HCT116 (cell line): ENCODE results near the gene CORO6.

ENCODE experiments used
- EGR1 ChIP-seq: IDR thresholded peaks from 2 replicates; pipeline ENCODE4 v1.6.1; 2012; ENCODE audit warnings: low read depth
- EZH2 ChIP-seq: fragments of 200-600 bp; sonication (generic); IDR thresholded peaks from 2 replicates; pipeline ENCODE4 v1.6.1; 2017; ENCODE audit warnings: antibody characterized with exemption, mixed run types
- POLR2A ChIP-seq: IDR thresholded peaks from 2 replicates; pipeline ENCODE4 v1.7.0; 2011; ENCODE audit warnings: borderline replicate concordance; ENCODE audit not compliant: insufficient read depth, insufficient read length; ENCODE audit errors: extremely low read depth
- SRF ChIP-seq: IDR thresholded peaks from 2 replicates; pipeline ENCODE4 v1.6.1; 2012; ENCODE audit warnings: low read depth
- ZNF274 ChIP-seq: fragments of 200-500 bp; sonication (Bioruptor generic); IDR thresholded peaks from 2 replicates; pipeline ENCODE4 v1.6.1; 2014; ENCODE audit warnings: mild to moderate bottlenecking, low read depth, low read length, inconsistent platforms
- TF ChIP-seq, protein P1 (sequence below), 3 experiments: fragments of 200-600 bp in 1 of 3; sonication (generic) in 1 of 3; IDR thresholded peaks in 2 of 3; conservative IDR thresholded peaks in 1 of 3; 2 replicates each; pipeline ENCODE4 v1.5.1; 2012 to 2017; ENCODE audit warnings: low read depth in 2 of 3, low read length in 2 of 3, antibody characterized with exemption in 1 of 3, borderline replicate concordance in 1 of 3, control low read depth in 1 of 3, mild to moderate bottlenecking in 1 of 3, mixed read lengths in 1 of 3, mixed run types in 1 of 3, moderate library complexity in 1 of 3; ENCODE audit not compliant: insufficient read depth in 1 of 3

DNA sequence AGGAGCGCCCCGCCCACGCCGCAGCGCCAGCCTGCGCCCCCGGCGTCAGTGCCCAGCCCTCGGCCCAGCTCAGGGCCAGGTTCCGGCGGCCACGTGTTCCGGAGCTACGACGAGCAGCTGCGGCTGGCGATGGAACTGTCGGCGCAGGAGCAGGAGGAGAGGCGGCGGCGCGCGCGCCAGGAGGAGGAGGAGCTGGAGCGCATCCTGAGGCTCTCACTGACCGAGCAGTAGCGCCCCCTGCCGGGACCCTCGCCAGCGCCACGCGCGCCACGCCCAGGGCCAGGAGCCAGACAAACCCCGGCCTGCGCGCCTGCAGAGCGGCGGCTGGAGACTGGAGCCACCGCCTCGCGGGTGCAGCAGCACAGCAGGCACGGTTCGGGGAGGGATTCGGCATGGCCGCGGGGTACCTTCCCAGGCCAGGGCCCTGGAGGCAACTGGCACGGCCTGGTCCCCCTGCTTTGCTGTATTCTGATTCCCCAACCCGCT, 9.3 kb downstream of the CORO6 start:
- TF ChIP-seq, protein P1, sequence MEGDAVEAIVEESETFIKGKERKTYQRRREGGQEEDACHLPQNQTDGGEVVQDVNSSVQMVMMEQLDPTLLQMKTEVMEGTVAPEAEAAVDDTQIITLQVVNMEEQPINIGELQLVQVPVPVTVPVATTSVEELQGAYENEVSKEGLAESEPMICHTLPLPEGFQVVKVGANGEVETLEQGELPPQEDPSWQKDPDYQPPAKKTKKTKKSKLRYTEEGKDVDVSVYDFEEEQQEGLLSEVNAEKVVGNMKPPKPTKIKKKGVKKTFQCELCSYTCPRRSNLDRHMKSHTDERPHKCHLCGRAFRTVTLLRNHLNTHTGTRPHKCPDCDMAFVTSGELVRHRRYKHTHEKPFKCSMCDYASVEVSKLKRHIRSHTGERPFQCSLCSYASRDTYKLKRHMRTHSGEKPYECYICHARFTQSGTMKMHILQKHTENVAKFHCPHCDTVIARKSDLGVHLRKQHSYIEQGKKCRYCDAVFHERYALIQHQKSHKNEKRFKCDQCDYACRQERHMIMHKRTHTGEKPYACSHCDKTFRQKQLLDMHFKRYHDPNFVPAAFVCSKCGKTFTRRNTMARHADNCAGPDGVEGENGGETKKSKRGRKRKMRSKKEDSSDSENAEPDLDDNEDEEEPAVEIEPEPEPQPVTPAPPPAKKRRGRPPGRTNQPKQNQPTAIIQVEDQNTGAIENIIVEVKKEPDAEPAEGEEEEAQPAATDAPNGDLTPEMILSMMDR (IDR thresholded peaks at IDR 0.05 in 2 of 3, conservative IDR thresholded peaks at IDR 0.05 in 1 of 3; ENCODE audit: borderline replicate concordance in 1 of 3, insufficient read depth in 1 of 3, low read depth in 2 of 3, low read length in 2 of 3): no peak
- TF ChIP-seq SRF (no peak), EZH2 (no peak), POLR2A (no peak), ZNF274 (no peak), EGR1 (no peak)
